Measurements from ENCODE around the gene DPP6. TPM values are rescaled to one million over a fixed set of nuclear protein-coding genes. Genes with fewer than 3 reads are reported as not detected.

The DPP6 gene
- total and polyA plus RNA-seq, 2 experiments from 2014 or later = 0.20 to 0.44 TPM

DNA sequence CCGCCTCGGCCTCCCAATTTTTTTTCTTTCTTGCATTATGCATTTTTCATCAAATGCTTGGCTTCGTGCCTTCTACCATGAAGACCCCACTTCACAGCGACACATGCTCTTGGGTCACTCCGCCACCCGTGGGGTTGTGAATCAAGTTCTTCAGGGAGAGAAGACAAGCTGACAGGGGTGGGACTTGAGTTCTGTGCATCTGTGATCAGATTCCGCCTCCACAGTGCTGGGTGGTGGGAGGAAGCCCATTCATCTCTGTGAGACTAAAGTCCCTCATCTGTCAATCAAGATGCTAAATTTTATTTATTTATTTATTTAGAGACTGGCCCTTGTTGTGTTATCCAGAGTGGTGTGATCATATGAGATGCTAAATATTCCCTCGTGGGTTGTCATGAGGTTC is 333.0 kb downstream of the DPP6 start:
- Histone ChIP-seq H3K27ac (no peak overlapping the region), H3K9me3 (ENCODE audit: low read depth) (no peaks in the 10 kb centered on the region), H4K20me1 (ENCODE audit: insufficient read depth, poor library complexity, severe bottlenecking) (no peaks in the 10 kb centered on the region), H3K9me2 (replicated peaks; ENCODE audit: insufficient read depth) (no peaks in the 10 kb centered on the region), H3K4me1 (ENCODE audit: insufficient read depth) (no peaks in the 10 kb centered on the region), H3K79me2 (no peaks in the 10 kb centered on the region), H3K4me2 (no peak overlapping the region), H2AFZ (no peak overlapping the region), H3K27me3 (no peaks in the 10 kb centered on the region), H3K4me3 (no peak overlapping the region), H3K36me3 (replicated peaks; ENCODE audit: insufficient read depth, low read depth) (no peaks in the 10 kb centered on the region)
- no peak for DNase-seq (ENCODE audit: low spot score)
- 92% methylated on average over 8 of the region's 8 CpGs for WGBS (ENCODE audit: low lambda C conversion rate, missing lambda C conversion rate)
- TF ChIP-seq EZH2 (IDR thresholded peaks at IDR 0.05; ENCODE audit: borderline replicate concordance) = no peak
- TF ChIP-seq, protein P1, sequence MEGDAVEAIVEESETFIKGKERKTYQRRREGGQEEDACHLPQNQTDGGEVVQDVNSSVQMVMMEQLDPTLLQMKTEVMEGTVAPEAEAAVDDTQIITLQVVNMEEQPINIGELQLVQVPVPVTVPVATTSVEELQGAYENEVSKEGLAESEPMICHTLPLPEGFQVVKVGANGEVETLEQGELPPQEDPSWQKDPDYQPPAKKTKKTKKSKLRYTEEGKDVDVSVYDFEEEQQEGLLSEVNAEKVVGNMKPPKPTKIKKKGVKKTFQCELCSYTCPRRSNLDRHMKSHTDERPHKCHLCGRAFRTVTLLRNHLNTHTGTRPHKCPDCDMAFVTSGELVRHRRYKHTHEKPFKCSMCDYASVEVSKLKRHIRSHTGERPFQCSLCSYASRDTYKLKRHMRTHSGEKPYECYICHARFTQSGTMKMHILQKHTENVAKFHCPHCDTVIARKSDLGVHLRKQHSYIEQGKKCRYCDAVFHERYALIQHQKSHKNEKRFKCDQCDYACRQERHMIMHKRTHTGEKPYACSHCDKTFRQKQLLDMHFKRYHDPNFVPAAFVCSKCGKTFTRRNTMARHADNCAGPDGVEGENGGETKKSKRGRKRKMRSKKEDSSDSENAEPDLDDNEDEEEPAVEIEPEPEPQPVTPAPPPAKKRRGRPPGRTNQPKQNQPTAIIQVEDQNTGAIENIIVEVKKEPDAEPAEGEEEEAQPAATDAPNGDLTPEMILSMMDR (IDR thresholded peaks at IDR 0.05; ENCODE audit: poor library complexity) = no peak

DNA sequence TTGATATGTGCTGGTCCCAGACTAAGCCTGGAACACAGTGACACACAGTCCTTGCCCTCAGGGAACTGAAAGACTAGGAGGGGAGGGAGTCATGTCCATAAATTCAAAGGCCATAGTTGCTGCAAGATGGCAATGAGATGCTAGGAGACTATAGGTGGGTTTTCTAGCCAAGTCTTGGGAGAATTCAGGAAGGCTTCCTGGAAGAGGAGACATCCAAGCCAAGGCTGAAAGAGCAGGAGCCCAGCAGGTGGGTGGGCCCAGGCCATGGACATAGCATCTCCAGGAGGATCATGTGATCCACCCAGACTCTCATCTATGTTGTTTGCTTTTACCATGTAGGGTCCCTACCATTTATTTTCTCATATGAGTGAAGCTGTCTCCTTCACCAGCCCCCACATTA is 335.1 kb downstream of the DPP6 start:
- no peak overlapping the region for H3K4me2 ChIP-seq
- H3K79me2 ChIP-seq = no peaks in the 10 kb centered on the region
- no peak overlapping the region for H3K4me3 ChIP-seq
- H2AFZ ChIP-seq = no peak overlapping the region
- H3K4me1 ChIP-seq (ENCODE audit: insufficient read depth) = no peaks in the 10 kb centered on the region
- no peaks in the 10 kb centered on the region for H4K20me1 ChIP-seq (ENCODE audit: insufficient read depth, poor library complexity, severe bottlenecking)
- no peaks in the 10 kb centered on the region for H3K9me2 ChIP-seq (replicated peaks; ENCODE audit: insufficient read depth)
- DNase-seq (ENCODE audit: low spot score) = no peak
- no peaks in the 10 kb centered on the region for H3K36me3 ChIP-seq (replicated peaks; ENCODE audit: insufficient read depth, low read depth)
- no peaks in the 10 kb centered on the region for H3K9me3 ChIP-seq (ENCODE audit: low read depth)
- TF ChIP-seq EZH2phosphoT487 (IDR thresholded peaks at IDR 0.05; ENCODE audit: low read depth, severe bottlenecking, unreplicated experiment) (no peak), EZH2 (IDR thresholded peaks at IDR 0.05; ENCODE audit: borderline replicate concordance) (no peak)
- TF ChIP-seq, protein P1 (IDR thresholded peaks at IDR 0.05; ENCODE audit: poor library complexity) = no peak
- H3K27ac ChIP-seq = no peak overlapping the region
- no peaks in the 10 kb centered on the region for H3K27me3 ChIP-seq

DNA sequence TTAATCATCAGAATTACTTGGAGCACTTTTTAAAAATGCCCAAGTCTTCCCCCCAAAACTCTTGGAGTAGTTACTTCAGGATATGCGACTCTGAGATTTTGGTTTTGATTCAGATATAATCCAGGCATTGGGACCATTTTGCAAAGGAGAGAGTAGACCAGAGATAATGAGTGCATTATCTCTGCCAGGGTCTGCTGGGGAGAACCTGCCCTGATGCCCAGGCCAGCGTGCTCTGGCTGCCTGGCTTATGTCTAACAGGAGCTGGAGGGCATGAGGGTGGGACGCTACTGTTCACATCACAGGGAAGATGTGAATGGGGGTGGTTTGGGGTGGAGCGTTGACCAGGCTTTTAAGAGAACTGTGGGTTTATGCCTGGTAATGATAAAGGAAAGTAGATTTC is 336.2 kb downstream of the DPP6 start:
- Histone ChIP-seq H3K27me3 (no peaks in the 10 kb centered on the region), H3K79me2 (no peaks in the 10 kb centered on the region), H3K4me2 (no peak overlapping the region), H3K4me1 (ENCODE audit: insufficient read depth) (no peaks in the 10 kb centered on the region), H4K20me1 (ENCODE audit: insufficient read depth, poor library complexity, severe bottlenecking) (no peaks in the 10 kb centered on the region), H3K36me3 (replicated peaks; ENCODE audit: insufficient read depth, low read depth) (no peaks in the 10 kb centered on the region), H2AFZ (no peak overlapping the region), H3K9me3 (ENCODE audit: low read depth) (no peaks in the 10 kb centered on the region), H3K9me2 (replicated peaks; ENCODE audit: insufficient read depth) (no peaks in the 10 kb centered on the region), H3K4me3 (no peak overlapping the region), H3K27ac (no peak overlapping the region)
- TF ChIP-seq, protein P1 (IDR thresholded peaks at IDR 0.05; ENCODE audit: poor library complexity) = no peak
- TF ChIP-seq EZH2phosphoT487 (IDR thresholded peaks at IDR 0.05; ENCODE audit: low read depth, severe bottlenecking, unreplicated experiment) = no peak
- no peak for TF ChIP-seq EZH2 (IDR thresholded peaks at IDR 0.05; ENCODE audit: borderline replicate concordance)
- WGBS (ENCODE audit: low lambda C conversion rate, missing lambda C conversion rate) = 81% methylated on average over 4 of the region's 4 CpGs
- DNase-seq (ENCODE audit: low spot score) = no peak

DNA sequence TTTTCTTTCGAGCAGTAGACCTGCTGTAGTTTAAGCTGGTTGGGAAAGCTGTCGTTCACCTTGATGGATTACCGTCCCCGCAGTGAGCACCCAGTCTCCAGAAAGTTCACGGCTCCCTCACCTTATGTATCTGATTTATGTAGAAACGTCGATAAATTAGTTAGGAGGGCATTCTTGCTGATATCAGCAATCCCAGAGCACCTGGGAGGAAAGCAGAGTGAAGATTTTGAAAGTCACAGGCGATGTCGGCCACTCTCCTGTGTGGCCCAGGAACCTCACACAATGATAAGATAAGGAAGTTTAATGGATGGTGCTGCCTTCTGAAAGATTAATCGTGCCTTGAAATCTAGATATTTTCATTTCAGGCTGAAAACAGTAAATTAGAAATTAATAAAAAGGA is 336.8 kb downstream of the DPP6 start:
- Histone ChIP-seq H3K4me3 (no peak overlapping the region), H3K9me3 (ENCODE audit: low read depth) (no peaks in the 10 kb centered on the region), H3K4me1 (ENCODE audit: insufficient read depth) (no peaks in the 10 kb centered on the region), H3K9me2 (replicated peaks; ENCODE audit: insufficient read depth) (no peaks in the 10 kb centered on the region), H2AFZ (no peak overlapping the region), H3K4me2 (no peak overlapping the region), H3K27ac (no peak overlapping the region), H3K27me3 (no peaks in the 10 kb centered on the region), H3K36me3 (replicated peaks; ENCODE audit: insufficient read depth, low read depth) (no peaks in the 10 kb centered on the region), H3K79me2 (no peaks in the 10 kb centered on the region), H4K20me1 (ENCODE audit: insufficient read depth, poor library complexity, severe bottlenecking) (no peaks in the 10 kb centered on the region)
- TF ChIP-seq, protein P1 (IDR thresholded peaks at IDR 0.05; ENCODE audit: poor library complexity) = no peak
- TF ChIP-seq EZH2phosphoT487 (IDR thresholded peaks at IDR 0.05; ENCODE audit: low read depth, severe bottlenecking, unreplicated experiment) = no peak
- no peak for TF ChIP-seq EZH2 (IDR thresholded peaks at IDR 0.05; ENCODE audit: borderline replicate concordance)
- 51% methylated on average over 10 of the region's 10 CpGs for WGBS (ENCODE audit: low lambda C conversion rate, missing lambda C conversion rate)
- DNase-seq (ENCODE audit: low spot score) = no peak
